HepG2 (cell line): ENCODE results near the gene CDC42EP4. TPM values are rescaled to one million over a fixed set of nuclear protein-coding genes. Genes with fewer than 3 reads are reported as not detected.

Experiments
- ARID5B ChIP-seq: IDR thresholded peaks from 2 replicates; pipeline ENCODE4 v1.4.0; 2020; ENCODE audit warnings: mild to moderate bottlenecking, missing genetic modification reagents
- ATF4 ChIP-seq, 2 experiments: fragments of 450-650 bp in 1 of 2; sonication (generic) in 1 of 2; formaldehyde crosslinking; IDR thresholded peaks; 2 replicates each; pipeline versions ENCODE4 v1.5.0 to v1.8.0; 2020 to 2022; ENCODE audit warnings: mild to moderate bottlenecking in 1 of 2, missing genetic modification reagents in 1 of 2
- CHD4 ChIP-seq: fragments of 200-600 bp; sonication (generic); IDR thresholded peaks from 2 replicates; pipeline ENCODE4 v1.7.0; 2017; ENCODE audit warnings: mild to moderate bottlenecking, low read length, borderline replicate concordance
- ELF3 ChIP-seq: IDR thresholded peaks from 2 replicates; pipeline ENCODE4 v1.6.1; 2016; ENCODE audit warnings: missing genetic modification reagents, missing compliant biosample characterization
- FOSL1 ChIP-seq: sonication (generic); formaldehyde crosslinking; IDR thresholded peaks from 2 replicates; pipeline ENCODE4 v1.9.0; 2021; ENCODE audit warnings: missing genetic modification reagents, borderline replicate concordance
- GZF1 ChIP-seq: sonication (generic); formaldehyde crosslinking; IDR thresholded peaks from 2 replicates; pipeline ENCODE4 v1.5.1; 2020; ENCODE audit warnings: mild to moderate bottlenecking, missing genetic modification reagents
- JDP2 ChIP-seq: sonication (generic); formaldehyde crosslinking; IDR thresholded peaks from 2 replicates; pipeline ENCODE4 v1.8.1; 2022; ENCODE audit warnings: missing genetic modification reagents, borderline replicate concordance
- MTA3 ChIP-seq: sonication (generic); formaldehyde crosslinking; IDR thresholded peaks from 2 replicates; pipeline ENCODE4 v1.4.0; 2020; ENCODE audit warnings: missing genetic modification reagents
- MYC ChIP-seq: sonication (generic); formaldehyde crosslinking; IDR thresholded peaks from 2 replicates; pipeline ENCODE4 v1.9.0; 2021; ENCODE audit warnings: missing genetic modification reagents, borderline replicate concordance
- PRDM10 ChIP-seq: sonication (generic); formaldehyde crosslinking; IDR thresholded peaks from 2 replicates; pipeline ENCODE4 v1.4.0; 2020; ENCODE audit warnings: low read depth, missing genetic modification reagents
- ZBTB49 ChIP-seq: sonication (generic); formaldehyde crosslinking; IDR thresholded peaks from 2 replicates; pipeline ENCODE4 v1.4.0; 2020; ENCODE audit warnings: missing genetic modification reagents, borderline replicate concordance
- ZMYM2 ChIP-seq: sonication (generic); formaldehyde crosslinking; IDR thresholded peaks from 2 replicates; pipeline ENCODE4 v1.8.0; 2022; ENCODE audit warnings: mild to moderate bottlenecking, missing genetic modification reagents
- ZNF383 ChIP-seq: sonication (generic); formaldehyde crosslinking; IDR thresholded peaks from 2 replicates; pipeline ENCODE4 v1.4.0; 2020; ENCODE audit warnings: missing genetic modification reagents, mild to moderate bottlenecking, borderline replicate concordance
- ZNF746 ChIP-seq: sonication (generic); formaldehyde crosslinking; IDR thresholded peaks from 2 replicates; pipeline ENCODE4 v1.8.0; 2022; ENCODE audit warnings: mild to moderate bottlenecking, missing genetic modification reagents
- polyA plus RNA-seq, 8 experiments: library from polyadenylated mRNA; depleted of rRNA in 3 of 8; stranded (reverse) in 7 of 8; unstranded in 1 of 8; fragments of >200 nt; fragmentation: Illumina TruSeq in 4 of 8; extraction: Trizol in 4 of 8; gene quantifications; 2 replicates each; pipeline versions ENCODE4 v1.2.1 to v1.2.3, GENCODE V29; 2011 to 2016; ENCODE audit warnings: low read depth in 4 of 8, missing spikeins in 1 of 8, mixed read lengths in 1 of 8; ENCODE audit not compliant: insufficient read depth in 1 of 8
- total RNA-seq, 5 experiments: library from RNA; depleted of rRNA; stranded (reverse); fragments of >200 nt; fragmentation: Illumina TruSeq; extraction: Trizol; gene quantifications; 2 replicates each; pipeline ENCODE4 v1.2.3, GENCODE V29; 2016; ENCODE audit warnings: low read depth in 1 of 5
- TF ChIP-seq, protein P1 (sequence below): sonication (generic); formaldehyde crosslinking; IDR thresholded peaks from 2 replicates; pipeline ENCODE4 v1.5.0; 2020; ENCODE audit warnings: mild to moderate bottlenecking, missing genetic modification reagents, moderate library complexity

CDC42EP4 gene
- total and polyA plus RNA-seq, 2 of the 13 experiments (the other 11 are each of a cell fraction or from before 2014, with no cell fraction given), result 19.0 to 54.0 TPM

DNA sequence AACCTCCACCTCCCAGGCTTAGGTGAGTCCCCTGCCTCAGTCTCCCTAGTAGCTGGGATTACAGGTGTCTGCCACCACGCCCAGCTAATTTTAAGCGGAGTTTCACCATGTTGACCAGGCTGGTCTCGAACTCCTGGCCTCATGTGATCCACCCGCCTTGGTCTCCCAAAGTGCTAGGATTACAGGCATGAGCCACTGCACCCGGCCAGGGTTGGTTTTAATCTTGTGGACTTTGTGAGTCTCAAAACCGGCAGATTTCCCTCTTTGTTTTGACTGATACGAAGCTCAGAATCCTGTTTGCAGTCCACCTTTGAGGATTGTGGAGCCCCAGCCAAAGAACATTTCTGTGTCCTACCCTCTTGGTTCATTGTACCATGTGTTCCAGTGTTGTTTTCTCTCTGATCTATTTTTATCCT is 33.7 kb downstream of the CDC42EP4 start (continued):
- peak; percentile 28 for TF ChIP-seq ARID5B
- TF ChIP-seq ELF3 (CRISPR knock-in tag), result no peak
- TF ChIP-seq, protein P1, sequence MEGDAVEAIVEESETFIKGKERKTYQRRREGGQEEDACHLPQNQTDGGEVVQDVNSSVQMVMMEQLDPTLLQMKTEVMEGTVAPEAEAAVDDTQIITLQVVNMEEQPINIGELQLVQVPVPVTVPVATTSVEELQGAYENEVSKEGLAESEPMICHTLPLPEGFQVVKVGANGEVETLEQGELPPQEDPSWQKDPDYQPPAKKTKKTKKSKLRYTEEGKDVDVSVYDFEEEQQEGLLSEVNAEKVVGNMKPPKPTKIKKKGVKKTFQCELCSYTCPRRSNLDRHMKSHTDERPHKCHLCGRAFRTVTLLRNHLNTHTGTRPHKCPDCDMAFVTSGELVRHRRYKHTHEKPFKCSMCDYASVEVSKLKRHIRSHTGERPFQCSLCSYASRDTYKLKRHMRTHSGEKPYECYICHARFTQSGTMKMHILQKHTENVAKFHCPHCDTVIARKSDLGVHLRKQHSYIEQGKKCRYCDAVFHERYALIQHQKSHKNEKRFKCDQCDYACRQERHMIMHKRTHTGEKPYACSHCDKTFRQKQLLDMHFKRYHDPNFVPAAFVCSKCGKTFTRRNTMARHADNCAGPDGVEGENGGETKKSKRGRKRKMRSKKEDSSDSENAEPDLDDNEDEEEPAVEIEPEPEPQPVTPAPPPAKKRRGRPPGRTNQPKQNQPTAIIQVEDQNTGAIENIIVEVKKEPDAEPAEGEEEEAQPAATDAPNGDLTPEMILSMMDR, result no peak
- no peak for TF ChIP-seq ZNF383 (CRISPR knock-in tag)
- TF ChIP-seq ZBTB49, result no peak
- TF ChIP-seq JDP2, result no peak
- no peak for TF ChIP-seq MTA3
- TF ChIP-seq CHD4, result peak; percentile 99
- TF ChIP-seq ZNF746, result no peak
- TF ChIP-seq ATF4 (CRISPR knock-in tag; IDR thresholded peaks at IDR 0.05), result no peak
- no peak for TF ChIP-seq GZF1
- 0 out of 2 replicates have a peak, but pooled peaks have one; percentile 42 for TF ChIP-seq PRDM10 (CRISPR knock-in tag)
- peak; percentile 20 for TF ChIP-seq MYC (CRISPR knock-in tag)
- TF ChIP-seq ZMYM2, result peak; percentile 100
- TF ChIP-seq FOSL1 (CRISPR knock-in tag), result no peak
